ENCODE data around the gene NDUFS7.
"Not testable (repeated sequence)": the region's sequence is repeated elsewhere in the genome, so short reads cannot be mapped to it uniquely, and the experiment has no call there.

Gene NDUFS7

DNA sequence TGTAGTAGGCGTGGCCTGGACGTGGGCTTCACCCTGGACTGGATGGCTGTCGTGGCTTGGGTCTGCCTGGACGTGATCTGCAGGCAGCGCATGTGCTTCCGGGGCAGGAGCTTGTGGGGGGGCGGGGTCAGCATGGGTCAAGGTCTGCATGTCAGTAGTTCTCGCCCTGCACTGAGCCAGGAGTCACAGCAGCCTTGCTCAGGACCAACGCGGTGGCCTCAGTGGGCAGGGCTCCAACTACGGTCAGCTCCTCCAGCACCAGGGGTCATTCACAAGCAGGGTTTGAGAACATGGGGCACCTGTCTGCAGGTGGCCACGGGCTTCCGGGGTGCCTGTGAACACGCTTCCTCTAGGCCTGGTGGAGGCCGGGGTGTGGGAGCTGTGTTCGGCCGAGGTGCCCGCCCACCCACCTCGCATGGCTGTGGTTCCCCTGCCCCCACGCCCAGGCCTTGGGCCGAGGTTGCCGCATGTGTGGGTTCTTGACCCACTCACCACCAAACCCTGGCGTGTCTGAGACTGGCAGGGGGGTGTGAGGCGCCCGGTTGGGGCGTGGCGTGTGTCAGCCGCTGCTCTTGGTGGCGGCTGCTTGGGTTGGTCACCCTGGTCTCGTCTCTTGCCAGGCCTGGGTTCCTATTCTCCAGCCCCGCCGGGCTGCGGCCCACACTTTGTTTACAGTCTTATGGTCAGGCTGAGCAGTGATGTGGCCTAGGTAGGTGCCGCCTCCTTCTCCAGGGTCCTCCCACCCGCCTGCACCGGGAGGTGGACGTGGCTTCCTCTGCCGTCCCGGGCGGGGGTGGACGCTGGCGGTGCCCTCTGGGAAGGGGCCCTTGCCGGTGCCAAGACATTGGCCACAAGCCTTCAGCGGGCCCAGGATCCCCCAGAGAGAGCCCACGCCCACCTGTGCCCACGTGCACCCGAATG lies 49.7 kb downstream of the NDUFS7 start:
- no peak for DNase-seq (ENCODE audit: low read depth)

- no peak for DNase-seq (ENCODE audit: low read depth)
Measured at GRCh38 chr19:1434040-1434366, 50.3 kb downstream of the NDUFS7 start.

GRCh38 chr19:1434577-1435060 lies 50.9 kb downstream of the NDUFS7 start:
- DNase-seq (ENCODE audit: low read depth) = no peak

DNA sequence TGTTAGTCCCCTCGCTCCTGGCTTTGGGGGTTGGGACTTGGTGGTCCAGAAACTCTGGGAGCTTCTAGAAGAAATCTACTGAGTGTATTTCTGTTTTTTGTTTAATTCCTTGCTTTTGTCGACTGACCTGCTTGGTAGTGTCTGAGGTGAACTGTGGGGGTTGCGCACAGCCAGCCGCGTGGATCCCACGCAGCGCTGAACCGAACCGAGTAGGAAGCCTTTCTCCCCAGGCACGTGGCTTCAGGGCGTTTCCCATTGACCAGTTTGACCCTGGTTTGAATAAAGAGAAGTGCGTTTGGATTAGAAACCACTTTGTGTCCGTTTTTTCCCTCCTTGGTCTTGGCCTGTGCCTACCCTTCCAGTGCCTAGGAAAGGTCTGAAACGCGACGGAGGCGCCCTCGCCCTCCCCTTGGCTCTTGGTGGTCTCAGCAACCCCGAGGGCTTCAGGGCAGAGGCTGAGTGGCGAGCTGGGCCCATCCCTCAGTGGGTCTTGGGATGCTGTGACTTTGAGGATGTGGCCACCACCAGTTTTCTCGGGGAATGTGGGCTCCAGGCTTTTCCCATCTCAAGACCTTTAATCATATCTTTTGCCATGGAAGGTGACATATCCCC lies 51.8 kb downstream of the NDUFS7 start:
- DNase-seq (ENCODE audit: low read depth) = no peak

- no peak for DNase-seq (ENCODE audit: low read depth)
Measured at GRCh38 chr19:1437609-1438008, 53.9 kb downstream of the NDUFS7 start.

GRCh38 chr19:1438035-1438932 lies 54.6 kb downstream of the NDUFS7 start, which contains the start of gene RPS15:
Gene RPS15, plus strand, starts transcription at chr19:1438396. Its CDS starts 30 bp downstream, at chr19:1438426.
- peak; percentile 81 for DNase-seq (ENCODE audit: low read depth)

GRCh38 chr19:1438933-1439354 lies 55.2 kb downstream of the NDUFS7 start:
- DNase-seq (ENCODE audit: low read depth) = no peak

DNA sequence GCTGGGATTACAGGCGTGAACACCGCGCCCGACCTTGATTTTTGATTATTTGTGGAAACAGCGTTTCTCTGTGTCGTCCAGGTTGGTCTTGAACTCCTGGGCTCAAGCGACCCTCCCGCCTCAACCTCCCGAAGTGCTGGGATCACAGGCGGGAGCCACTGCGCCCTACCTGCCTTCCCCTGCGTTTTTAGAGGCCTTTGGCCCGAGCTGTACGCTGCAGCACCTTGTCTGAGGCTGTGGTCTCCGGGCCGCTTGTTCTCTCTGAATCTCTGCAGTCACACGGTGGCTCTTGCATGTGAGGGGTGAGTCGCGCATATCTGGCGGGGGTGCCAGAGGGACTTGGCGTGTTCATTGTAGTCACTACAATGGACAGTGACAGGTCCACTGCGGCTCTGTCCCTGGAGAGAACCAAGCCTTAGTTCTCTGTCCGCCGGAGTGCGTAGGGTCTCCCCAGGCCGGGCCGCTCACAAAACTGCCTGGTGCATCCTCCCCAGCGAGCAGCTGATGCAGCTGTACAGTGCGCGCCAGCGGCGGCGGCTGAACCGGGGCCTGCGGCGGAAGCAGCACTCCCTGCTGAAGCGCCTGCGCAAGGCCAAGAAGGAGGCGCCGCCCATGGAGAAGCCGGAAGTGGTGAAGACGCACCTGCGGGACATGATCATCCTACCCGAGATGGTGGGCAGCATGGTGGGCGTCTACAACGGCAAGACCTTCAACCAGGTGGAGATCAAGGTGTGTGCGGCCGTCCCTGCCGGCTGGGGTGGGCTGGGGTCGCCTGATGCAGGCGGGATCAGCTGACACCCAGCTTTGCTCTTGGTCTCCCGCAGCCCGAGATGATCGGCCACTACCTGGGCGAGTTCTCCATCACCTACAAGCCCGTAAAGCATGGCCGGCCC lies 56.1 kb downstream of the NDUFS7 start:
- not testable (repeated sequence) for DNase-seq (ENCODE audit: low read depth)

DNA sequence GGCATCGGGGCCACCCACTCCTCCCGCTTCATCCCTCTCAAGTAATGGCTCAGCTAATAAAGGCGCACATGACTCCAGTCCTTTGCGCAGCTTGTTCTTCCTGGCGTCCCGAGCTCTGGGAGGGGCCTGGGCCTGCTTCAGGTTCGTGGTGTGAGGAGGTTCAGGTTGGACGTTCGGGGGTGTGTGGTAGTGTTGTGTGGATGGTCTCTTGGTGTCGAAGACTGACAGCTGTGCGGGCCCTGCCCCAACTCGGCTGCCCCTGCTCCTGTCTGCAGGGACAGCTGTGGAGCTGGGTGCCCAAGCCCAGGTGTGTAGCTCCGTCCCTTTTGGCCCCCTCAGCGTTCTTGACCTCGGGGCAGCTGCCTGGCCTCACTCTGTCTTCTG lies 56.7 kb downstream of the NDUFS7 start:
- DNase-seq (ENCODE audit: low read depth) = no peak

DNA sequence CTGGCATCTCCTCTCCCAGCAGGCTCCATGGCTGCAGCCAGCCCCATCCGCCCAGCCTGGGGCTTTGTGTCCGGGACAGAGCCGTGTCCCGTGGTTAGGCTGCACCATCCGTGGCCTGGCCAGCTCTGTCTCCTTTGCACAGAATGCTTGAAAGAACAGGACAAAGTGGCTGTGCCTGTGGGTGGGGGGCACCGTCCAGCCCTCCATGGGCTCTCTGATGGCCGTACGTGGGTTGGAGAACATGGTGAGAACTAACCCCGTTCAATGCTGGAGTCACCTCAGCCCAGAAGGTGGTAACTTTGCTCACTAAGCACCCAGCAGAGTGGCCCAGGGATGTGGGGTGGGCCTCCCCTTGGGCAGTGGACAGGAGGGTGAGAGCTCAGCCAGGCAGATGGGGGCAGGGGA lies 57.3 kb downstream of the NDUFS7 start:
- DNase-seq (ENCODE audit: low read depth) = no peak

GRCh38 chr19:1441677-1442438 lies 58.2 kb downstream of the NDUFS7 start:
- no peak for DNase-seq (ENCODE audit: low read depth)
